HepG2 (cell line): ENCODE measurements around the gene SH2D3A. TPM values are rescaled to one million over a fixed set of nuclear protein-coding genes. Genes with fewer than 3 reads are reported as not detected.
A peak's percentile ranks its signal among the peaks of the same experiment; 100 is the strongest.

Experiments used
- GATA4 ChIP-seq: sonication (generic); IDR thresholded peaks from 2 replicates; pipeline ENCODE4 v1.6.1; 2016; ENCODE audit warnings: antibody characterized with exemption, low read depth, borderline replicate concordance
- GZF1 ChIP-seq: sonication (generic); formaldehyde crosslinking; IDR thresholded peaks from 2 replicates; pipeline ENCODE4 v1.5.1; 2020; ENCODE audit warnings: mild to moderate bottlenecking, missing genetic modification reagents
- HMGXB4 ChIP-seq, 2 experiments: sonication (generic) in 1 of 2; formaldehyde crosslinking in 1 of 2; IDR thresholded peaks; 2 replicates each; pipeline versions ENCODE4 v1.4.0 to v1.6.1; 2018 to 2020; ENCODE audit warnings: missing genetic modification reagents in 2 of 2, borderline replicate concordance in 1 of 2, low read depth in 1 of 2, mild to moderate bottlenecking in 1 of 2, missing biosample characterization in 1 of 2
- HNRNPK ChIP-seq: fragments of 200-400 bp; formaldehyde crosslinking; IDR thresholded peaks from 2 replicates; pipeline ENCODE4 v1.6.1; 2018; ENCODE audit warnings: low read length, low read depth, moderate library complexity, mild to moderate bottlenecking; ENCODE audit not compliant: poor library complexity, severe bottlenecking
- HOXD1 ChIP-seq: sonication (generic); formaldehyde crosslinking; IDR thresholded peaks from 2 replicates; pipeline ENCODE4 v1.5.0; 2020; ENCODE audit warnings: missing genetic modification reagents
- MLLT10 ChIP-seq: sonication (generic); formaldehyde crosslinking; IDR thresholded peaks from 2 replicates; pipeline ENCODE4 v1.4.0; 2020; ENCODE audit warnings: missing genetic modification reagents
- PHB2 ChIP-seq: fragments of 450-650 bp; IDR thresholded peaks from 2 replicates; pipeline ENCODE4 v1.6.1; 2018; ENCODE audit not compliant: partially characterized antibody
- SPEN ChIP-seq: sonication (generic); formaldehyde crosslinking; IDR thresholded peaks from 2 replicates; pipeline ENCODE4 v1.5.1; 2020; ENCODE audit warnings: low read depth, mild to moderate bottlenecking, missing genetic modification reagents
- TRIM24 ChIP-seq: sonication (generic); formaldehyde crosslinking; IDR thresholded peaks from 2 replicates; pipeline ENCODE4 v1.8.0; 2022; ENCODE audit warnings: mild to moderate bottlenecking, missing genetic modification reagents
- WIZ ChIP-seq: sonication (generic); formaldehyde crosslinking; IDR thresholded peaks from 2 replicates; pipeline ENCODE4 v1.5.1; 2020; ENCODE audit warnings: mild to moderate bottlenecking, missing genetic modification reagents
- ZNF280D ChIP-seq: sonication (generic); formaldehyde crosslinking; IDR thresholded peaks from 2 replicates; pipeline ENCODE4 v1.5.1; 2020; ENCODE audit warnings: mild to moderate bottlenecking, missing genetic modification reagents
- ZNF574 ChIP-seq: sonication (generic); formaldehyde crosslinking; IDR thresholded peaks from 2 replicates; pipeline ENCODE4 v1.4.0; 2020; ENCODE audit warnings: missing genetic modification reagents
- ZNF597 ChIP-seq: sonication (generic); formaldehyde crosslinking; IDR thresholded peaks from 2 replicates; pipeline ENCODE4 v1.5.0; 2020; ENCODE audit warnings: missing genetic modification reagents
- ZUFSP ChIP-seq: sonication (generic); formaldehyde crosslinking; IDR thresholded peaks from 2 replicates; pipeline ENCODE4 v1.9.0; 2021; ENCODE audit warnings: missing genetic modification reagents, mild to moderate bottlenecking, borderline replicate concordance
- polyA plus RNA-seq, 8 experiments: library from polyadenylated mRNA; depleted of rRNA in 3 of 8; stranded (reverse) in 7 of 8; unstranded in 1 of 8; fragments of >200 nt; fragmentation: Illumina TruSeq in 4 of 8; extraction: Trizol in 4 of 8; gene quantifications; 2 replicates each; pipeline versions ENCODE4 v1.2.1 to v1.2.3, GENCODE V29; 2011 to 2016; ENCODE audit warnings: low read depth in 4 of 8, missing spikeins in 1 of 8, mixed read lengths in 1 of 8; ENCODE audit not compliant: insufficient read depth in 1 of 8
- total RNA-seq, 5 experiments: library from RNA; depleted of rRNA; stranded (reverse); fragments of >200 nt; fragmentation: Illumina TruSeq; extraction: Trizol; gene quantifications; 2 replicates each; pipeline ENCODE4 v1.2.3, GENCODE V29; 2016; ENCODE audit warnings: low read depth in 1 of 5

The SH2D3A gene
- total and polyA plus RNA-seq, 2 of the 13 experiments (the other 11 are each of a cell fraction or from before 2014, with no cell fraction given) = 1.0 to 2.2 TPM

- TF ChIP-seq ZNF574 (peak; percentile 86), HMGXB4 (CRISPR knock-in tag; IDR thresholded peaks at IDR 0.05; ENCODE audit: borderline replicate concordance in 1 of 2, low read depth in 1 of 2) (peak; percentile 89; a peak in 3 of 4 replicates), HNRNPK (peak; percentile 98), PHB2 (no peak), ZNF280D (CRISPR knock-in tag) (no peak), TRIM24 (CRISPR knock-in tag) (no peak; the same call in 1 of the 2 replicates), HOXD1 (CRISPR knock-in tag) (peak; percentile 86), GATA4 (no peak), WIZ (CRISPR knock-in tag) (no peak), MLLT10 (CRISPR knock-in tag) (no peak), ZNF597 (CRISPR knock-in tag) (no peak), ZUFSP (no peak), SPEN (CRISPR knock-in tag) (no peak; the same call in 1 of the 2 replicates), GZF1 (CRISPR knock-in tag) (peak; percentile 76; the same call in 1 of the 2 replicates)
These were observed 13.8 kb downstream of the SH2D3A start (continued) for GRCh38 chr19:6753178-6754031.
